GM03348 (cell line): ENCODE results near the gene FBXL7.

Experiments used
- DNase-seq: peaks from one replicate; pipeline ENCODE4 v3.0.0; 2012; ENCODE audit warnings: low spot score

The FBXL7 gene

GRCh38 chr5:15584528-15584927, 84.5 kb downstream of the FBXL7 start:
- no peak for DNase-seq

- DNase-seq = no peak
These were observed 85.1 kb downstream of the FBXL7 start for GRCh38 chr5:15585128-15585527.

GRCh38 chr5:15585841-15586591, 86.0 kb downstream of the FBXL7 start:
- DNase-seq = peak; percentile 40

GRCh38 chr5:15587916-15588315, 87.9 kb downstream of the FBXL7 start:
- peak; percentile 58 for DNase-seq

GRCh38 chr5:15592728-15593127, 92.7 kb downstream of the FBXL7 start:
- no peak for DNase-seq

GRCh38 chr5:15594977-15595568, 95.1 kb downstream of the FBXL7 start:
- no peak for DNase-seq

- no peak for DNase-seq
These were observed 95.9 kb downstream of the FBXL7 start for GRCh38 chr5:15595929-15596328.

- DNase-seq = no peak
These were observed 97.0 kb downstream of the FBXL7 start for GRCh38 chr5:15596936-15597335.

- no peak for DNase-seq
These were observed 97.8 kb downstream of the FBXL7 start for GRCh38 chr5:15597804-15598203.

GRCh38 chr5:15598294-15598902, 98.4 kb downstream of the FBXL7 start:
- DNase-seq = no peak

GRCh38 chr5:15600035-15600434, 100.1 kb downstream of the FBXL7 start:
- no peak for DNase-seq

GRCh38 chr5:15601274-15601673, 101.3 kb downstream of the FBXL7 start:
- DNase-seq = no peak

GRCh38 chr5:15601853-15602252, 101.9 kb downstream of the FBXL7 start:
- no peak for DNase-seq

GRCh38 chr5:15604986-15605385, 105.0 kb downstream of the FBXL7 start:
- DNase-seq = no peak

GRCh38 chr5:15606197-15606596, 106.2 kb downstream of the FBXL7 start:
- no peak for DNase-seq

GRCh38 chr5:15607076-15607475, 107.1 kb downstream of the FBXL7 start:
- no peak for DNase-seq

GRCh38 chr5:15609076-15609725, 109.2 kb downstream of the FBXL7 start:
- DNase-seq = no peak

GRCh38 chr5:15610216-15610615, 110.2 kb downstream of the FBXL7 start:
- DNase-seq = no peak

- DNase-seq = no peak
These were observed 111.0 kb downstream of the FBXL7 start for GRCh38 chr5:15611008-15611407.

GRCh38 chr5:15612915-15613635, 113.1 kb downstream of the FBXL7 start:
- no peak for DNase-seq

GRCh38 chr5:15614679-15615078, 114.7 kb downstream of the FBXL7 start:
- no peak for DNase-seq

- DNase-seq = peak; percentile 40
These were observed 115.9 kb downstream of the FBXL7 start for GRCh38 chr5:15615859-15616258.
